GM19099 (cell line): ENCODE results near the gene ANKRD13B.

Experiments
- POLR2A ChIP-seq: IDR thresholded peaks from 3 replicates; pipeline ENCODE4 v1.6.1; 2011; ENCODE audit warnings: low read depth; ENCODE audit not compliant: insufficient read length; ENCODE audit errors: extremely low read depth

ANKRD13B gene

GRCh38 chr17:29614349-29615047 is 21.6 kb downstream of the ANKRD13B start:
- TF ChIP-seq POLR2A: no peak

- TF ChIP-seq POLR2A: no peak
These were observed 22.1 kb downstream of the ANKRD13B start for GRCh38 chr17:29615048-29615385.

- TF ChIP-seq POLR2A: no peak
These were observed 22.8 kb downstream of the ANKRD13B start for GRCh38 chr17:29615492-29616299.

- no peak for TF ChIP-seq POLR2A
These were observed 23.5 kb downstream of the ANKRD13B start for GRCh38 chr17:29616300-29617048.

GRCh38 chr17:29617125-29617480 is 24.2 kb downstream of the ANKRD13B start:
- TF ChIP-seq POLR2A: peak; percentile 37

GRCh38 chr17:29617481-29618271 is 24.7 kb downstream of the ANKRD13B start:
- peak; percentile 31 for TF ChIP-seq POLR2A

GRCh38 chr17:29618272-29619065 is 25.5 kb downstream of the ANKRD13B start:
- no peak for TF ChIP-seq POLR2A

GRCh38 chr17:29619251-29619650 is 26.3 kb downstream of the ANKRD13B start:
- no peak for TF ChIP-seq POLR2A

- no peak for TF ChIP-seq POLR2A
These were observed 27.3 kb downstream of the ANKRD13B start for GRCh38 chr17:29620271-29620670.

- TF ChIP-seq POLR2A: no peak
These were observed 28.0 kb downstream of the ANKRD13B start for GRCh38 chr17:29620779-29621500.

- TF ChIP-seq POLR2A: no peak
These were observed 28.8 kb downstream of the ANKRD13B start for GRCh38 chr17:29621751-29622194.

- TF ChIP-seq POLR2A: no peak
These were observed 29.7 kb downstream of the ANKRD13B start, which contains the start of gene CORO6 for GRCh38 chr17:29622337-29623282. Gene CORO6, minus strand, starts transcription at chr17:29622912. Its CDS starts 1,491 bp downstream, at chr17:29621421.

- no peak for TF ChIP-seq POLR2A
These were observed 30.3 kb downstream of the ANKRD13B start for GRCh38 chr17:29623283-29623647.

- no peak for TF ChIP-seq POLR2A
These were observed 31.7 kb downstream of the ANKRD13B start for GRCh38 chr17:29624586-29624985.
